ENCODE results near the gene FABP2.

The FABP2 gene

DNA sequence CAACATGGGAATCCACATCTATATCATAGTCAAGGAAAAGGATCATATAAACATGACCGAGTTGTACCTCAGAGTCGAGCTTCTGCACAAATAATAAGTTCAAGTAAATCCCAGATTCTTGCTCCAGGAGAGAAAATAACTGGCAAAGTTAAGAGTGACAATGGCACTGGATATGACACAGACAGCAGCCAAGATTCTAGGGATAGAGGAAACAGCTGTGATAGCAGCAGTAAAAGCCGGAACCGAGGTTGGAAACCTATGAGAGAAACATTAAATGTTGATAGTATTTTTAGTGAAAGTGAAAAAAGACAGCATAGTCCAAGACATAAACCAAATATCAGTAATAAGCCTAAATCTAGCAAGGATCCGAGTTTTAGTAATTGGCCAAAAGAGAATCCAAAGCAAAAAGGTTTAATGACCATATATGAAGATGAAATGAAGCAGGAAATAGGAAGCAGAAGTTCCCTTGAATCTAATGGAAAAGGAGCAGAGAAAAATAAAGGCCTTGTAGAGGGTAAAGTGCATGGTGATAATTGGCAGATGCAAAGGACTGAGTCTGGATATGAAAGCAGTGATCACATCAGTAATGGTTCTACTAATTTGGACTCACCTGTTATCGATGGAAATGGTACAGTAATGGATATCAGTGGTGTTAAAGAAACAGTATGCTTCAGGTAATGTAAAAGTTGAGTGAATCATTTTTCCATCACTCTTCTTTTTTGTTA lies 50.4 kb downstream of the FABP2 start:
- ChIA-PET POLR2A (ENCODE audit: low non-redundant PET) (no interaction called here), CTCF (no interaction called here)
- no peak overlapping the region for H3K27ac ChIP-seq
- TF ChIP-seq, protein P1, sequence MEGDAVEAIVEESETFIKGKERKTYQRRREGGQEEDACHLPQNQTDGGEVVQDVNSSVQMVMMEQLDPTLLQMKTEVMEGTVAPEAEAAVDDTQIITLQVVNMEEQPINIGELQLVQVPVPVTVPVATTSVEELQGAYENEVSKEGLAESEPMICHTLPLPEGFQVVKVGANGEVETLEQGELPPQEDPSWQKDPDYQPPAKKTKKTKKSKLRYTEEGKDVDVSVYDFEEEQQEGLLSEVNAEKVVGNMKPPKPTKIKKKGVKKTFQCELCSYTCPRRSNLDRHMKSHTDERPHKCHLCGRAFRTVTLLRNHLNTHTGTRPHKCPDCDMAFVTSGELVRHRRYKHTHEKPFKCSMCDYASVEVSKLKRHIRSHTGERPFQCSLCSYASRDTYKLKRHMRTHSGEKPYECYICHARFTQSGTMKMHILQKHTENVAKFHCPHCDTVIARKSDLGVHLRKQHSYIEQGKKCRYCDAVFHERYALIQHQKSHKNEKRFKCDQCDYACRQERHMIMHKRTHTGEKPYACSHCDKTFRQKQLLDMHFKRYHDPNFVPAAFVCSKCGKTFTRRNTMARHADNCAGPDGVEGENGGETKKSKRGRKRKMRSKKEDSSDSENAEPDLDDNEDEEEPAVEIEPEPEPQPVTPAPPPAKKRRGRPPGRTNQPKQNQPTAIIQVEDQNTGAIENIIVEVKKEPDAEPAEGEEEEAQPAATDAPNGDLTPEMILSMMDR (conservative IDR thresholded peaks at IDR 0.05; ENCODE audit: low read depth), result no peak
- DNase-seq (ENCODE audit: low spot score), result no peak

DNA sequence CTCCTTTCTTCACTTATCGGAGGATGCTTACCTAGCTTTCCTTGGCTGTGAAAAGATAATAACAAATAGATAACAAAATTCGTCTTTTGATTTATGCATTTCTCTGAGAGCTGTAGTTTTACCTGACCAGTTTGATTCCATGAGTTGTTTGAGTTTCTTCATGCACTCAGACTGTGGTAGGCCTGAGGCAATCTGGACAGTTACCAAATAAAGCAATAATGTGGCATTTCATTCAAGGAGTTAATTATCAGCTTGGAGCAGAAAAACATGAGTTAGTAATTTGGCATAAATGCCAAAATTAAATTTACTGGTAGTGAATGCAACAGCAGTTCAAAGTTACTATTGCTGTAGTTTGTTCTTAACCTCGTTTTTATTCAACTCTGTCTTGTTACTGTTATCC lies 53.5 kb downstream of the FABP2 start:
- DNase-seq (ENCODE audit: low spot score), result no peak
- TF ChIP-seq, protein P1 (conservative IDR thresholded peaks at IDR 0.05; ENCODE audit: low read depth), result no peak
- ChIA-PET CTCF (no interaction called here), POLR2A (ENCODE audit: low non-redundant PET) (no interaction called here)
- no peak overlapping the region for H3K27ac ChIP-seq

Measured in RWPE1 (cell line).